ENCODE data around the gene RAVER2.
"Not testable (repeated sequence)": the region's sequence is repeated elsewhere in the genome, so short reads cannot be mapped to it uniquely, and the experiment has no call there.

Gene RAVER2

DNA sequence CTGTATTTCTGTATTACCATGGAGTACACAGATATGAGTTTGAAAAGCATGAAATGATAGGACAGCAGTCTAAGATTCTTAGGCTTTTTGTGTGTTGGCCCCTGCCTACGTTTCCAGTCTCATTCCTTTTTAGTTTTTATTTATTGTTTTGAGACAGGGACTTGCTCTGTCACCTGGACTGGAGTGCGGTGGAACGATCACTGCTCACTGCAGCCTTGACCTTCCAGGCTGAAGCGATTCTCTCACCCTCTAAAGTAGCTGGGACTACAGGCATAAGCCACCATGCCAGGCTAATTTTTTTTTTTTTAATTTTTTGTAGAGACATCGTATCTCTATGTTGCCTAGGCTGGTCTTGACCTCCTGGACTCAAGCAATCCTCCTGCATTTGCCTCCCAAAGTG, 3.8 kb downstream of the RAVER2 start:
- DNase-seq (ENCODE audit: low read depth), result no peak

DNA sequence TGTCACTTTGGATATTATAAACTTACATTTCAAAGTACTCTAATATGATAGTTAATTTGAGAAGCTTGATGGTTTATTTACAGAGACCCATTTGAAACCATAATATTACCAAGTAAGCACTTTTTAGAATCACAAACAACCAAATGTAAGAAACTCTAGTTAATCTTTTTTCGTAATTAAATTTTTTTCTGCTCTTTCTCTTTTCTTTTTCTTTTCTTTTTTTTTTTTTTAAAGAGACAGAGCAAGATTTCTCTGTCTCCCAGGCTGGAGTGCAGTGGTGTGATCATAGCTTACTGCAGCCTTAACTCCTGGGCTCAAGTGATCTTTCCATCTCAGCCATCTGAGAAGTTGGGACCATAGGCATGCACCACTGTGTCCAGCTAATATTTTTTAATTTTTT, 5.2 kb downstream of the RAVER2 start:
- DNase-seq (ENCODE audit: low read depth), result no peak

DNA sequence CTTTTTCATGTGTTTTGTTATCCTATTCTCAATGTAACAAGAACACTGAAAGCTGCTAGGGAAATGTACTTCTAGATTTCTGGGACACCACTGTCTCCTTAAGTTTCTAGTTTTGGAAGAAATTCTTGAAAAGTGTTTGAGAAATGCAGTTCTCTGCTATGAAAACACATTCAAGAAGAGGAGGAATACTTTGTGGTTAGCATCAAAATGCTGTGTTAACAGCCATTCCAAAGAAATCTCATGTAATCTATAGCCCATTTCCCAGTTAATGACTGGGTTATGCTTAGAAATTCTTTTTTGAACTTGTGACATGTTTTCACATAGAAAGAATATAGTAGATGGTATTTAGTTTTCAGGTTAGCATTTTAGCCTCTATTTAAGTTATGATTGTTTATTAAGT, 6.0 kb downstream of the RAVER2 start:
- no peak for DNase-seq (ENCODE audit: low read depth)

DNA sequence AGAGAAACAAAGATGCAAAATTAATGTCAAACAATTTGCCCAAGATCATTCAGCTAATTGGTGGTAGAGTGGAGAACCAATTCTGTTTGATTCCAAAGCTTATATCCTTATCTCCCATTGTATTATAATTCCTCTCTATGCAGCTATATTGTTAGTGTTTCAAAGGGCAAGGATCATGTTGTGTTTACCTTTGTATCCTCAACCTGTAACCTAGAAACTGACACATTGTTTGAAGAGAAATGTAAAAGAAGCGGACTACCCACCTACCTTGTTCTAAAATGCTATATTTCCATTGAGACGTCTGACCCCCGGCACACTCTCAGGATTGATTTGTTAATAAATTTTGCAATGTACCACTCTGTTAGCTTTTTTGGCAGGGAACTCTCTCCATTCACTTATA, 9.3 kb downstream of the RAVER2 start:
- no peak for DNase-seq (ENCODE audit: low read depth)

DNA sequence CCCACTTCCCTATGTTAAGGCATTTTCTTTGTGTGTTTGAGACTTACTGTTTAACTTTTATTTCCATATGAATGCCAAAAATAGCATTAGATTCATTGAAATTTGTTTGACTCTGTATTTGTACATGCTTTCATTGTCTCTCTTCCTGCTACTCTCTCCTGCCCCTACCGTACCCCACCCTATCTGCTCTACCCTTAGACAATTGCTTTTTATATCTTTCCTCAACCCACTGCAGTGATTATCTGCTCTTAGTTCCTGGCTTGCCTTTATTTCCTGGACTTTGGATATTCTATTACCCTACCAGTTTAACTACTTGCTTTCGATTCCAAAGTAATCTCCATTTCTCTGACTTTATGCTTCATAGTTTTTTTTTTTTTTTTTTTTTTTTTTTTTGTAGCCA, 10.5 kb downstream of the RAVER2 start:
- DNase-seq (ENCODE audit: low read depth), result no peak

DNA sequence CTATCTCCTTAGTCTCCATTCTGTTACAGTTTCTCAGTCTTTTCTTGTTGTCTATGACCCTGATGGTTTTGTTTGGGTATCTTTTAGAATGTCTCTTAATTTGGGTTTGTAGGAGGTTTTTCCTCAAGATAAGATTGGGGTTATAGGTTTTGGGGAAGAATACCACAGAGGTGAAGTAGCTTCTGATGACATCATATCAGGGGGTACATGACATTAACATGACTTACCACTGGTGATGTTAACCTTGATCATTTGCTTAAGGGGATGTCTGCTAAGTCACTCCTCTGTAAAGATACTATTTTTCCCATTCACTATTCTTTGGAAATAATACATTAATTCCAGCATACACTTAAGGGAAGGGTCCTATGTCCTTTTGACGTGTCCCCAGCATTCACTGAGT, 11.9 kb downstream of the RAVER2 start:
- no peak for DNase-seq (ENCODE audit: low read depth)

DNA sequence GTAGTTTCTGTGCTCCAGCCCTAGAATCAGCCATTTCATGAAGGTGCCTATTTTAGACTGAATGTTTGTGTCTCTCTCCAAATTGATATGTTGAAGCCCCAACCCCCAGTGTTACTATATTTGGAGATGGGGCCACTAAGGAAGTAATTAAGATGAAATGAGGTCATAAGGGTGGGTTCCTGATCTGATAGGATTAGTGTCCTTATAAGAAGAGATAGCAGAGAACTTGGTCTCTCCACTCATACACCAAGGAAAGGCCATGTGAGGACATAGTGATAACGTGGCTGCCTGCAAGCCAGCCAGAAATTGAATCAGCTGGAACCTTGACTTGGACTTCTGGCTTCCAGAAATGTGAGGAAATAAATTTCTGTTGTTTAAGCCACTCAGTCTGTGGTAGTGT, 12.3 kb downstream of the RAVER2 start:
- DNase-seq (ENCODE audit: low read depth), result no peak

DNA sequence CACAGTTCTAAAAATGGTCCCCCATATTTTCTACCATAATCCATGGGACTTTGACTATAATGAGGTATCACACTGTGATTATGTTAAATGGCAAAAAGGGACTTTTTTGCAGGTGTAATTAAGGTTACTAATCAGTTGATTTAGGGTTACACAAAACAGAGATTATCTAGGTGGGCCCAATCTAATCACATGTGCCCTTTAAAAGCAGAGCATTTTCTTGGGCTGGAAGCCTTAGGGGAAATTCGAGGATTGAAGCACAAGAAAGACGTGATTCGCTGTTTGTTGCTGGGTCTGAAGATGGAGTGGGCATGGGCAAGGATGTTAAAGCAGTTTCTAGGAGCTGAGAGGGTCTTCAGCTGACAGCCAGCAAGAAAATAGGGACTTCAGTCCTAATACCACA, 13.4 kb downstream of the RAVER2 start:
- DNase-seq (ENCODE audit: low read depth), result no peak

DNA sequence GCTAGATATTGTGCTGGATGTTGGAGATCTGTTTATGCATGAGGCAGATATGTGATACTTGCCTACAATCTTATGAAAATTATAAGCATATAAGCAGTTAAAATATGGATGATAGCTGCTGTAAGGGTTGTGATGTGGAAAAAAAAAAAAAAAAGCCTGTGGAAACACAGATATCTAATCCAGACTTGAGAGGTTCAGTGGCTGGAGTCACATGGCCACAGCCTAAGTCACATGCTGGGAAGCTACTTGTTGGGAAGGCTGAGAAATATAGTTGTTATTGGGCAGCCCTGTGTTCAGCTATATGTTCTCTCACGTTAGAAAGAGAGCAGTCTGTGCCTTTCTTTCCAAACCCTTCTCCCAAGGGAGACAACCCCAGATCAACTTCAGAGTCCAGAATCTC, 15.1 kb downstream of the RAVER2 start:
- DNase-seq (ENCODE audit: low read depth), result no peak

DNA sequence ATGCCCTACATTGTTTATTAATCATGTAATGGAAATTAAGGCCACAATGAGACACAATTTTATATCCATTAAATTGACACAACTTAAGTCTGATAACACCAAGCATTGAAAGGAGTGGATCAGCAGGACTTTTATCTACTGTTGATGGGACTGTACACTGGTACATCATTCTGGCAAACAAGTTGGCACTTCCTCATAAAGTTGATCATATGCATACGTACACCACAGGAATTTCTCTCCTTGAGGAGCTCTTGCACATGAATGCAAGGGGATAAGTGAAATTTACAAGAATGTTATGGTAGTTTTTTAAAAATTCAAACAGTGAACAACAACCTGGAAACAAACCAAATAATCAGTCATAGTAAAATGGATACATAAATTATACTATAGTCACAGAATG, 20.1 kb downstream of the RAVER2 start:
- no peak for DNase-seq (ENCODE audit: low read depth)

DNA sequence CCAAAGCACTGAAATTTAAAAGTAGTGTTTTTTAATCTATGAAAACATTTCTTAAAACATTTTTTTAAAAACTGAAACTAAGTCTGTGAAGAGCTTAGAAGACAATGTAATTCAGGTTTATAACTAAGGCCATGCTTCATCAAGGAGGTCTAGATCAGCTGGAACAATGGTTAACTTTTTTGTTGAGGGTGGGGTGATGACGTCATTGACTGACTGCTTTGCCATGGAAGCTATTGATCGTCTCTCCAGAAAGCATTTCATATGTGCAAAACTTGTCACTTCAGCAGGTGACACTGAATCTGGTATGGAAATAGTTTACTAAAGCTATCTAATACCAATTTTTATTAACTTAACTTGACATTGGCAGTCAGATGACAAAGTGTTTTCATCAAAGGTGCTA, 21.0 kb downstream of the RAVER2 start:
- DNase-seq (ENCODE audit: low read depth), result no peak

DNA sequence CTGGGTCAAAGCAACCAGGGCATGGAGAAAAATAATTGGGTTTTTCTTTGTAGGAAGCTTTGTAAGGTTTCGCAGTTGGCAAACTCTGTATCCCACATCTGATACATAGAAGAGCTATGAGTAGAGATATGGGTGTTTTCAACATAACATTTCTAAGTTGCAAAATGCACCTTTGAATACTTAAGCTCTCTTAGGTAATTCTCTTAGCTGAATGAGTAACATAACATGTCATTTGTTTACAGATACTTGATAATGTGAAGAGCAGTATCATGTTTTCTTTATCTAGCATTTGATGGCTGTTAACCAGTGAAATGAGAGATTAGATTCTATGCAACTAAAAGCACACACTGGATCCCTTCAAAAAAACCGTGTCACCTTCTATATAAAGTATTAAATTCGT, 21.6 kb downstream of the RAVER2 start:
- no peak for DNase-seq (ENCODE audit: low read depth)

DNA sequence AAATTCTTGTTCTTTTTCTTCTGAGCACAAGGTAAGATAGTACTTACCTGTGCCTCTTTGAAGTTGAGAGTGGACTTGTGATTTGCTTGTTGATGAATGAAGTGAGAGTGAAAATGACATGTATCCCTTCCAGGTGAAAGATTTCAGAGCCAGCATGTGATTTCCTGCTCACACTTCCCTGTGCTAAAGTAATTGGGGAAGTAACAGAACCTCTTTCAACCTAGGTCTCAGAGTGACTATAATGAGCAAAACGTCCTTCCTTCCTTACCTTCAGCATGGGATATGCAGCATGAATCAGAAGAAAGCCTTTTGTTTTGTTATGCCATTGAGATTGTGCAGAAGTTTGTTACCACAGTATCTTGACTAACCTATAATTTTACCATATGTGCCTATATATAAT, 24.6 kb downstream of the RAVER2 start:
- no peak for DNase-seq (ENCODE audit: low read depth)

DNA sequence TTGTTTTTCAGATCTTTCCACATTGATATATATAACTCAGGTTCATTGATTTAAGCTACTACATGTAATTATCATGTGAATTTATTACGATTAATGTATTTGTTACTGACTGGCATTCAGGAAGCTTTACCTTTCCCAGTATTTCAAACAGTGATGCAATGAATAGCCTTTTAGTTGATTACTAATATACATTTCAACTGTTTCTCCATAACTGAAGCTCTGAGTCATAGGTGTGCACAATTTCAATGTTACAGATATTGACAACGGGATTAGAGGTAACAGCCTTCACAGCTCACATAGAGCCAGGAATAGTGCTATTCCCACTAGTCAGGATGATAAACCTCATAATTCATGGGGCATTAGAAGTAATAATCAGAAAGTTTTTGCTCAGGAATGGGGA, 25.1 kb downstream of the RAVER2 start:
- no peak for DNase-seq (ENCODE audit: low read depth)

DNA sequence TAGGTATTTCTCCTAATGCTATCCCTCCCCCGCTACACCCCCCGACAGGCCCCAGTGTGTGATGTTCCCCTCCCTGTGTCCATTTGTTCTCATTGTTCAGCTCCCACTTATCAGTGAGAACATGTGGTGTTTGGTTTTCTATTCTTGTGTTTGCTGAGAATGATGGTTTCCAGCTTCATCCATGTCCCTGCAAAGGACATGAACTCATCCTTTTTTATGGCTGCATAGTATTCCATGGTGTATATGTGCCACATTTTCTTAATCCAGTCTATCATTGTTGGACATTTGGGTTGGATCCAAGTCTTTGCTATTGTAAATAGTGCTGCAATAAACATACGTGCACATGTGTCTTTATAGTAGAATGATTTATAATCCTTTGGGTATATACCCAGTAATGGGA, 28.4 kb downstream of the RAVER2 start:
- not testable (repeated sequence) for DNase-seq (ENCODE audit: low read depth)

DNA sequence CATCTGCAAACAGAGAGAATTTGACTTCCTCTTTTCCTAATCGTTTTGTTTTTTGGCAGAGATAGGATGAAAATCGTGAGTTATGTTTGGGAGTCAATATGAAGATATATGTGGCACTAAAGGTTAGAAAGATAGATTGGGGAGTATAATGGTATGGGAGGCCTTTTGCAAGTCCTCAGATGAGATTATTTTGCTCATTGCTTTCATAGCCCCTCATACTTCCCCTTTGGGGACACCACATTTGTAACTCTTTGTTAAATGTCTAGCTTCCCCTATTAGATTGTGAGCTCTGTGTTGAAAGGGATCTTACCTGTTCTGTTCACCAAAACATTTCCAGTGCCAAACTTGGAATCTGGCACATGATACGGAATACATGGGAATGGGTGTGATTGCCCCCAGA, 30.2 kb downstream of the RAVER2 start:
- no peak for DNase-seq (ENCODE audit: low read depth)

DNA sequence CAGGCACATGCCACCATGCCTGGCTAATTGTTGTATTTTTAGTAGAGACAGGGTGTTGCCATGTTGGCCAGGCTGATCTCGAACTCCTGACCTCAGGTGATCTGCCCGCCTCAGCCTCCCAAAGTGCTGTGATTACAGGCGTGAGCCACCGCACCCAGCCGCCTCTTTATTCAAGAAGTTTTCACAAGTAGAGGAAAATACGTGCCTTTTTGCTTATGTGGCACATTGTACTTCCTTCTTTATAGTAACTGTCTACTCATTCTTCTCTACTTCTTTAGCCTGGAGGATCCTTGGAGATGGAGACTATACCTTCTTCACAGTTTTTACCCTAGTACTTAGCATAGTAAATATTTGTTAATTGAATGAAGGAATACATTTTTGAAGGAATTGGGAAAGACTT, 37.2 kb downstream of the RAVER2 start:
- DNase-seq (ENCODE audit: low read depth), result not testable (repeated sequence)

DNA sequence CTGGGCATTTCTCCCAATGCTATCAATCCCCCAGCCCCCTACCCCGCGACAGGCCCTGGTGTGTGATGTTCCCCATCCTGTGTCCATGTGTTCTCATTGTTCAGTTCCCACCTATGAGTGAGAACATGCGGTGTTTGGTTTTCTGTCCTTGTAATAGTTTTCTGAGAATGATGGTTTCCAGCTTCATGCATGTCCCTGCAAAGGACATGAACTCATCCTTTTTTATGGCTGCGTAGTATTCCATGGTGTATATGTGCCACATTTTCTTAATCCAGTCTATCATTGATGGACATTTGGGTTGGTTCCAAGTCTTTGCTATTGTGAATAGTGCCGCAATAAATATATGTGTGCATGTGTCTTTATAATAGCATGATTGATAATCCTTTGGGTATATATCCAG, 38.0 kb downstream of the RAVER2 start:
- not testable (repeated sequence) for DNase-seq (ENCODE audit: low read depth)

DNA sequence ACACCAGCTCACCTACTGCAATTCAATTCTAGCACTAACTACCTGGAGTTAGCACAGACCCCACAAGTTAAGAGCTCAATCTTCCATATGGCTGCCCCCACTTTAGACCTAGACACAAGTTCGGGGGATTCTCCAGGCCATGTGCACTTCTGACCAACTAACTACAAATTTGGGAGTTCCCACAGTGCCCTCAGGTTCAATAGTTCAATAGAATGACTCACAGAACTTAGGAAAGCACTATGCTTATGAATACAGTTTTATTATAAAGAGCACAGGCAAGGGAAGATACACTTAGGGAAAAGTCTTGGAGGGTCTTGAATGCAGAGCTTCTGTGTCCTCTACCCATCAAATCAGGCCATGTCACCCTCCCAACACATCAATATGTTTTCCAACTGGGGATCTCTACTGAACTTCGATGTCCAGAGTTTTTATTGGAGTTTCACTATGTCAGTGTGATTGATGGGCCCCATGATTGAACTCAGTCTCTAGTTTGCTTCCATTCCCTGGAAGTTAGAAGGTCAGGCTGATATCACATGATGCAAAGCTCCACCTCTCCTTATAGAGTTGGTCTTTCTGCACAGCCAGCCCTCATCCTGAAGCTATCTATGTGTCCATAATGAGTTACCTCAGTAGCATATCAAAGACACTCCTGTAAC, 46.1 kb downstream of the RAVER2 start:
- no peak for DNase-seq (ENCODE audit: low read depth)

DNA sequence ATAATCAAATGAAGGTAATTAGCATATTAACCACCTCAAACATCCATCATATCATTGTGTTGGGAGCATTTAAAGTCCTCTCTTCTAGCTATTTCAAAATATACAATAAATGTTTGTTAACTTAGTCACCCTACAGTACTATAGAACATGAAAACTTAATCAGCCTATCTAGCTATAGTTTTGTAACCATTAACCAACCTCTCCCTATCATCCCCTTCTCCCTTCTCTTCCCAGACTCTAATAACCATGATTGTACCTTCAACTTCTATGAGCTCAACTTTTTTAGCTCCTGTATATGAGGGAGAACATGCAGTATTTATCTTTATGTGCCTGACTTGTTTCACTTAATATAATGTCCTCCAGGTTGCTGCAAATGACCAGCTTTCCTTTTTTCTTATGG, 54.0 kb downstream of the RAVER2 start:
- no peak for DNase-seq (ENCODE audit: low read depth)

DNA sequence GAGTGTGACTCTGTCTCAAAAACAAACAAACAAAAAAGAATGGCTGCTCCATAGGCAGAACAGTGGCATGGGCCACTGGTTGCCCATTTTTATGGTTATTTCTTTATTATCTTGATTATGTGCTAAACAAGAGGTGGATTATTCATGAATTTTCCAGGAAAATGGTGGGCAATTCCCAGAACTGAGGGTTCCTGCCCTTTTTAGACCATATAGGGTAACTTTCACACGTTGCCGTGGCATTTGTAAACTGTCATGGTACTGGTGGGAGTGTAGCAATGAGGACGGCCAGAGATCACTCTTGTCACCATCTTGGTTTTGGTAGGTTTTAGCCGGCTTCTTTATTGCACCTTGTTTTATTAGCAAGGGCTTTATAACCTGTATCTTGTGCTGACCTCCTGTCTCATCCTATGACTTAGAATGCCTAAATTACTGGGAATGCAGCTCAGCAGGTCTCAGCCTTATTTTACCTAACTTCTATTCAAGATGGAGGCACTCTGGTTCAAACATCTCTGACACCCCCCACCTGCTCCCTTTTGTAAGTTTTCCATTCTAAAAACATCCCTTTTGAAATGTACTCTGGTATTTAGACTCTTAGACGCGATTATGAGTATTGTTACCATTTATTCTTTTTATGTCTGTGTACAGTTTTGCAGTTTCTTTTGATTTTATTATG, 57.1 kb downstream of the RAVER2 start:
- no peak for DNase-seq (ENCODE audit: low read depth)

DNA sequence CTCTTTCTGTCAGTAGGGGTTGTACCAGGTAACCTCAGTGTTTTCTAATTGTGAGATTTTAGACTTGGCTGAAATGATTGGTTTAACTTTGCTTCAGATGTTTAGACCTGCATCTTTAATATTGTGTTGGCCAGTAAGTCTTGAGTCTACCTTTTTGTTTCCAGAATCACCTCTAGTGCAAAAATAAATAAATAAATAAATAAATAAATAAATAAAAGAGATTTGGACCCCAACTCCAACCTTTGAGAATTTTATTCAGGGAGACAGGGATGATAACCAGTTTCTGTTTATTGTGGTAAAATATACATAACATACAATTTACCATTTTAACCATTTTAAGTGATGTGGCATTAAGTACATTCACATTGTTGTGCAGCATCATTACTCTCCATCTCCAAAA, 64.4 kb downstream of the RAVER2 start:
- DNase-seq (ENCODE audit: low read depth), result no peak

DNA sequence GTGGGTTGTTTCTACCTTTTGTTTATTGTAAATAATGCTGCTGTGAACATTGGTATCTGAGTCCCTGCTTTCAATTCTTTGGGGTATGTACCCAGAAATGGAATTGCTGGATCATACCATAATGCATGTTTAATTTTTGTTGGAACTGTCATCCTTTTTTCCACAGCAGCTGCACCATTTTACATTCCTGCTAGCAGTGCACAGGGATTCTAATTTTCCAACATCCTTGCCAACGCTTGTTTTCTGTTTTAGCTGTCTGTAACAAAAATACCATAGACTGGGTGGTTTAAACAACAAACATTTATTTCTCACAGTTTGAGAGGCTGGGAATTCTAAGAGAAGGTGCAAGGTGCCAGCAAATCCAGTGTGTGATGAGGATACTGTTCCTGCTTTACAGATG, 65.1 kb downstream of the RAVER2 start:
- no peak for DNase-seq (ENCODE audit: low read depth)

DNA sequence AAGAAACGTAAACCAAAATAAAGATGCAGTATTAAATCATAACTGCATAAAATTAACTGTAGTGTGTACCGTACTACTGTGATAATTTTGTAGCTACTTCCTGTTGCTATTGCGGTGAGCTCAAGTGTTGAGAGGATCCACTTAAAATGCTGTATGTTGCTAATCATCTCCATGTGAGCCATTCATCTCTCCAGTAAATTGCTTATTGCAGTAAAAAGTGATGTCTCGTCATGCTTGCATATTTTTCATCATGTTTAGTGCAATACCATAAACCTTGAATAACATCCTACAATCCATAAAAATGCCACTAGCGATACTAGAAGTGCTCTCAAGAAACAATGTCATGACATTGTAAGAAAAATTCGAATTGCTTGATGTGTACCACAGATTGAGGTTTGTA, 66.3 kb downstream of the RAVER2 start:
- no peak for DNase-seq (ENCODE audit: low read depth)

Data from stimulated activated CD8-positive, alpha-beta memory T cell treated with anti-CD3 and anti-CD28 coated beads, Interleukin-7, amount 100 ng/mL, for 24 hours (primary cell).